ENCODE measurements around the gene SLC25A1. TPM values are rescaled to one million over a fixed set of nuclear protein-coding genes. Genes with fewer than 3 reads are reported as not detected.

The SLC25A1 gene
- total RNA-seq, 1 experiment from 2014 or later, result 162 TPM

GRCh38 chr22:19215360-19215759 lies 36.8 kb upstream of the SLC25A1 start:
- Histone ChIP-seq H3K4me1 (ENCODE audit: control insufficient read depth, insufficient read depth, low read length) (no peaks in the 10 kb centered on the region), H3K9me3 (ENCODE audit: control insufficient read depth, insufficient read depth, low read depth, low read length) (no peaks in the 10 kb centered on the region), H3K4me3 (ENCODE audit: low read depth in 2 of 2, low read length in 2 of 2) (no peak overlapping the region), H3K36me3 (ENCODE audit: control insufficient read depth, insufficient read depth, low read length) (no peaks in the 10 kb centered on the region), H3K27me3 (ENCODE audit: control insufficient read depth, insufficient read depth, low read length) (no peaks in the 10 kb centered on the region), H3K27ac (ENCODE audit: low read length) (no peak overlapping the region)
- BruUV-seq (replicated peaks), result no TSS peak
- in situ Hi-C loops (cut with HindIII; ENCODE audit: low pct_unique_long_range_greater_than_20kb, low sequenced_read_pairs) (no loop called here), intact Hi-C loops (cut with micrococcal nuclease; ENCODE audit: unreplicated experiment) (no loop called here)
- no peak for DNase-seq (ENCODE audit: low read depth, low spot score)
- CTCF ChIA-PET, result interaction anchor here (0.5 kb wide), 1 partner anchor 264 kb away, joined by 3 read pairs; the partner anchor contains the start of gene CDC45
- no peak for ATAC-seq
- TF ChIP-seq CTCF (IDR thresholded peaks at IDR 0.05), result no peak
- TF ChIP-seq SIN3A (IDR thresholded peaks at IDR 0.05; ENCODE audit: borderline replicate concordance, insufficient read depth, low read depth, low read length), result no peak
- TF ChIP-seq TCF7L2 (IDR thresholded peaks at IDR 0.05; ENCODE audit: low read depth, low read length), result no peak
- TF ChIP-seq REST (IDR thresholded peaks at IDR 0.05; ENCODE audit: insufficient read depth in 1 of 2, low read depth in 2 of 2, low read length in 1 of 2), result no peak
- TF ChIP-seq POLR2AphosphoS5 (IDR thresholded peaks at IDR 0.05; ENCODE audit: low read depth, low read length), result no peak
- POLR2A ChIA-PET, result no interaction called here

- ChIA-PET CTCF (no interaction called here), POLR2A (no interaction called here)
- intact Hi-C loops (cut with micrococcal nuclease; ENCODE audit: unreplicated experiment), result no loop called here
- no peak for ATAC-seq
- Histone ChIP-seq H3K4me1 (ENCODE audit: control insufficient read depth, insufficient read depth, low read length) (no peaks in the 10 kb centered on the region), H3K4me3 (ENCODE audit: low read depth in 2 of 2, low read length in 2 of 2) (no peak overlapping the region), H3K27ac (ENCODE audit: low read length) (no peak overlapping the region), H3K9me3 (ENCODE audit: control insufficient read depth, insufficient read depth, low read depth, low read length) (no peaks in the 10 kb centered on the region), H3K36me3 (ENCODE audit: control insufficient read depth, insufficient read depth, low read length) (no peaks in the 10 kb centered on the region), H3K27me3 (ENCODE audit: control insufficient read depth, insufficient read depth, low read length) (no peaks in the 10 kb centered on the region)
- in situ Hi-C loops (cut with HindIII; ENCODE audit: low pct_unique_long_range_greater_than_20kb, low sequenced_read_pairs), result no loop called here
- DNase-seq (ENCODE audit: low read depth, low spot score), result no peak
- no peak for TF ChIP-seq SIN3A (IDR thresholded peaks at IDR 0.05; ENCODE audit: borderline replicate concordance, insufficient read depth, low read depth, low read length)
- no peak for TF ChIP-seq POLR2AphosphoS5 (IDR thresholded peaks at IDR 0.05; ENCODE audit: low read depth, low read length)
- no peak for TF ChIP-seq CTCF (IDR thresholded peaks at IDR 0.05)
- TF ChIP-seq TCF7L2 (IDR thresholded peaks at IDR 0.05; ENCODE audit: low read depth, low read length), result no peak
- no peak for TF ChIP-seq REST (IDR thresholded peaks at IDR 0.05; ENCODE audit: insufficient read depth in 1 of 2, low read depth in 2 of 2, low read length in 1 of 2)
- BruUV-seq (replicated peaks), result no TSS peak
These were observed 35.5 kb upstream of the SLC25A1 start for GRCh38 chr22:19214078-19214473.

All from Panc1 (cell line).